ENCODE results near the gene RASSF5. TPM values are rescaled to one million over a fixed set of nuclear protein-coding genes. Genes with fewer than 3 reads are reported as not detected.

Gene RASSF5
- total and polyA plus RNA-seq, 2 donors (not counting 1 experiment from before 2014, with no cell fraction given) = 69.7 to 146 TPM

DNA sequence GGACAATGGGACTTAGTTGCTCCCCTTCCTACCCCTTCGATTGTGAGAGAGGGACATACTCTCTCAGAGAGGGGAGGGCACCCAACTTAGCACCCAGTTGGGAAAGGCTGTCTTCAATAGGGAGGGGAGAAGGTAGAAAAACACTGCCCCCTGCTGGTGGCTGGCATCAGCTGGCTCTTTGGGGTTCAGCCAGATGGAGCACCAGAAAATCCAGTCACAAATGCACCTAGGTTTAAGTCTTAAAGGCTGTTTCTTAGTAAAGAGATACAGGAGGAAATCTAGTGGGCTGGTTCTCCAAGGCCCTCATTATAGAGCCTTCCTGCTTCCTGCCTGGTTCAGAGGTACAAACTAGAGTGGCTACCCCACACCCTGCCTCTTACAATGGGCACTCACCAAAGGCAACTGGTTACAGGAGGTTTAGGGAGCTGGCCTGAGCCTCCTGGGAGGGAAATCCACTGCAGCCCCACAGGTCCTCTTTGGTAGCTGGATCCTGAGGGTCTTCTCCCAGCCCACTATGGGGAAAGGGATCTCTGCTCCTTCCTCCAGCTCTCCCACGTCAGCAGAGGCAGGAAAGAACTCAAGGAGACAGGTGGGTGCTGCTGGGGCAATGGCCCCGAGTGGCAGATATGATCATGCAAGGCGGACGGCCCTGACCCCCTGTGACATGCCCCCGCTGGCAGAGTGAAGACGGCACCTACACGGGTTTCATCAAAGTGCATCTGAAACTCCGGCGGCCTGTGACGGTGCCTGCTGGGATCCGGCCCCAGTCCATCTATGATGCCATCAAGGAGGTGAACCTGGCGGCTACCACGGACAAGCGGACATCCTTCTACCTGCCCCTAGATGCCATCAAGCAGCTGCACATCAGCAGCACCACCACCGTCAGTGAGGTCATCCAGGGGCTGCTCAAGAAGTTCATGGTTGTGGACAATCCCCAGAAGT, 76.6 kb downstream of the RASSF5 start:
- no peak for ATAC-seq (ENCODE audit: low read depth)
- H3K27ac Mint-ChIP-seq = peak overlapping the region; percentile 98
- TF ChIP-seq EZH2 (IDR thresholded peaks at IDR 0.05; ENCODE audit: borderline replicate concordance, insufficient read depth, low read depth, low read length, poor library complexity, severe bottlenecking) = no peak
- TF ChIP-seq, protein P1, sequence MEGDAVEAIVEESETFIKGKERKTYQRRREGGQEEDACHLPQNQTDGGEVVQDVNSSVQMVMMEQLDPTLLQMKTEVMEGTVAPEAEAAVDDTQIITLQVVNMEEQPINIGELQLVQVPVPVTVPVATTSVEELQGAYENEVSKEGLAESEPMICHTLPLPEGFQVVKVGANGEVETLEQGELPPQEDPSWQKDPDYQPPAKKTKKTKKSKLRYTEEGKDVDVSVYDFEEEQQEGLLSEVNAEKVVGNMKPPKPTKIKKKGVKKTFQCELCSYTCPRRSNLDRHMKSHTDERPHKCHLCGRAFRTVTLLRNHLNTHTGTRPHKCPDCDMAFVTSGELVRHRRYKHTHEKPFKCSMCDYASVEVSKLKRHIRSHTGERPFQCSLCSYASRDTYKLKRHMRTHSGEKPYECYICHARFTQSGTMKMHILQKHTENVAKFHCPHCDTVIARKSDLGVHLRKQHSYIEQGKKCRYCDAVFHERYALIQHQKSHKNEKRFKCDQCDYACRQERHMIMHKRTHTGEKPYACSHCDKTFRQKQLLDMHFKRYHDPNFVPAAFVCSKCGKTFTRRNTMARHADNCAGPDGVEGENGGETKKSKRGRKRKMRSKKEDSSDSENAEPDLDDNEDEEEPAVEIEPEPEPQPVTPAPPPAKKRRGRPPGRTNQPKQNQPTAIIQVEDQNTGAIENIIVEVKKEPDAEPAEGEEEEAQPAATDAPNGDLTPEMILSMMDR (IDR thresholded peaks at IDR 0.05) = peak; percentile 94
- H3K9me3 Mint-ChIP-seq (ENCODE audit: insufficient read depth) = no peaks in the 10 kb centered on the region
- Histone ChIP-seq H3K36me3 (replicated peaks in 1 of 2; ENCODE audit: control extremely low read depth in 1 of 2, control insufficient read depth in 1 of 2, extremely low read depth in 1 of 2, insufficient read depth in 2 of 2, low read length in 1 of 2) (peaks cover 12 to 73% of the 10 kb centered on the region in 2 experiments), H3K79me2 (ENCODE audit: control insufficient read depth, insufficient read depth, low read length) (peaks cover 68% of the 10 kb centered on the region), H3K9ac (ENCODE audit: low read length) (no peak overlapping the region), H2AFZ (ENCODE audit: insufficient read depth, low read depth, low read length, poor library complexity, severe bottlenecking) (no peak overlapping the region), H3K27ac (ENCODE audit: low read length in 2 of 2) (peak overlapping the region in 1 of 2 donors; percentile 96), H4K20me1 (ENCODE audit: control insufficient read depth, insufficient read depth, low read length, poor library complexity, severe bottlenecking) (peaks cover 57% of the 10 kb centered on the region), H3K4me3 (ENCODE audit: control extremely low read depth in 1 of 5, extremely low read depth in 1 of 5, insufficient read depth in 1 of 5, low read depth in 2 of 5, low read length in 4 of 5) (no peak overlapping the region), H3K4me1 (ENCODE audit: control insufficient read depth in 2 of 2, insufficient read depth in 2 of 2, low read length in 2 of 2) (peaks cover 46 to 50% of the 10 kb centered on the region in 2 donors), H3K4me2 (replicated peaks; ENCODE audit: low read depth, low read length, poor library complexity, severe bottlenecking) (no peak overlapping the region), H3K9me3 (ENCODE audit: control extremely low read depth in 1 of 3, control insufficient read depth in 2 of 3, insufficient read depth in 1 of 3, low read length in 2 of 3) (no peaks in the 10 kb centered on the region), H3K27me3 (replicated peaks in 1 of 4; ENCODE audit: control extremely low read depth in 1 of 4, control insufficient read depth in 3 of 4, insufficient read depth in 4 of 4, low read length in 3 of 4) (no peaks in the 10 kb centered on the region)
- no peaks in the 10 kb centered on the region for H3K27me3 Mint-ChIP-seq
- DNase-seq = peak; percentile 86
- intact Hi-C loops (cut with micrococcal nuclease) = loop anchor here (1.0 kb wide), 3 partner anchors 39 to 105 kb away; no protein-coding TSS in a partner anchor
- POLR2A ChIA-PET = interaction anchor here (0.6 to 1.3 kb wide), 4 partner anchors 18 to 48 kb away, joined by 3 to 18 read pairs (median 4); no protein-coding TSS in a partner anchor
- 93% methylated on average over 15 of the region's 16 CpGs for WGBS (ENCODE audit: insufficient coverage)
- peaks cover 49% of the 10 kb centered on the region for H3K4me1 Mint-ChIP-seq
- CTCF ChIA-PET = interaction anchor here (0.9 to 15.1 kb wide), 24 partner anchors 8 to 122 kb away, joined by 3 to 1018 read pairs (median 6); partner anchors contain the start of genes EIF2D, IKBKE and RASSF5
- H3K4me3 Mint-ChIP-seq = peak overlapping the region; percentile 70

Data from B cell (primary cell).